ENCODE data around the gene ZNF483.
"Not testable (repeated sequence)": the region's sequence is repeated elsewhere in the genome, so short reads cannot be mapped to it uniquely, and the experiment has no call there.

Gene ZNF483

GRCh38 chr9:111548623-111549022 is 23.6 kb downstream of the ZNF483 start:
- no peak for DNase-seq

GRCh38 chr9:111555425-111555824 is 30.4 kb downstream of the ZNF483 start:
- not testable (repeated sequence) for DNase-seq

- no peak for DNase-seq
Measured at GRCh38 chr9:111559000-111559610, 34.1 kb downstream of the ZNF483 start.

GRCh38 chr9:111561165-111561719 is 36.3 kb downstream of the ZNF483 start:
- no peak for DNase-seq

GRCh38 chr9:111566234-111566633 is 41.3 kb downstream of the ZNF483 start:
- no peak for DNase-seq

- not testable (repeated sequence) for DNase-seq
Measured at GRCh38 chr9:111568127-111568526, 43.1 kb downstream of the ZNF483 start.

- DNase-seq, result no peak
Measured at GRCh38 chr9:111572950-111573604, 48.1 kb downstream of the ZNF483 start.

GRCh38 chr9:111582888-111583287 is 57.9 kb downstream of the ZNF483 start:
- DNase-seq, result no peak

- no peak for DNase-seq
Measured at GRCh38 chr9:111586378-111586777, 61.4 kb downstream of the ZNF483 start.

- DNase-seq, result no peak
Measured at GRCh38 chr9:111588846-111589245, 63.9 kb downstream of the ZNF483 start.

- DNase-seq, result no peak
Measured at GRCh38 chr9:111597852-111598732, 73.1 kb downstream of the ZNF483 start.

GRCh38 chr9:111598733-111599091 is 73.7 kb downstream of the ZNF483 start:
- DNase-seq, result no peak

- no peak for DNase-seq
Measured at GRCh38 chr9:111599092-111599954, 74.3 kb downstream of the ZNF483 start, which contains the start of gene PTGR1. Gene PTGR1 (minus strand): TSS chr9:111599647. CDS start chr9:111597422, 2,225 bp downstream.

- no peak for DNase-seq
Measured at GRCh38 chr9:111599955-111600343, 75.0 kb downstream of the ZNF483 start.

GRCh38 chr9:111601237-111602018 is 76.4 kb downstream of the ZNF483 start:
- DNase-seq, result no peak

- DNase-seq, result no peak
Measured at GRCh38 chr9:111603041-111603440, 78.1 kb downstream of the ZNF483 start.

- DNase-seq, result no peak
Measured at GRCh38 chr9:111604054-111604615, 79.2 kb downstream of the ZNF483 start.

GRCh38 chr9:111605041-111605559 is 80.1 kb downstream of the ZNF483 start:
- no peak for DNase-seq

- DNase-seq, result no peak
Measured at GRCh38 chr9:111610149-111610548, 85.2 kb downstream of the ZNF483 start.

- no peak for DNase-seq
Measured at GRCh38 chr9:111610845-111611244, 85.9 kb downstream of the ZNF483 start.

GRCh38 chr9:111613436-111614040 is 88.6 kb downstream of the ZNF483 start:
- DNase-seq, result no peak

All from SIG-M5 (cell line).